TTC549 (cell line): Measurements from ENCODE around the gene PPP6R3.

Experiments used
- FAIRE-seq: peaks from 2 replicates; lab custom pipeline; 2012; peaks lifted over from hg19 to GRCh38; lab: Jason Lieb, UNC

PPP6R3 gene

GRCh38 chr11:68560216-68560615 lies 99.7 kb downstream of the PPP6R3 start:
- FAIRE-seq, result no peak

GRCh38 chr11:68563454-68563853 lies 102.9 kb downstream of the PPP6R3 start:
- FAIRE-seq, result no peak

- no peak for FAIRE-seq
Observed at GRCh38 chr11:68564261-68564660, 103.7 kb downstream of the PPP6R3 start.

GRCh38 chr11:68565768-68566167 lies 105.2 kb downstream of the PPP6R3 start:
- FAIRE-seq, result no peak

- FAIRE-seq, result no peak
Observed at GRCh38 chr11:68567553-68567952, 107.0 kb downstream of the PPP6R3 start.

GRCh38 chr11:68569357-68569756 lies 108.8 kb downstream of the PPP6R3 start:
- FAIRE-seq, result no peak

- no peak for FAIRE-seq
Observed at GRCh38 chr11:68570691-68571090, 110.1 kb downstream of the PPP6R3 start.

GRCh38 chr11:68574308-68574707 lies 113.8 kb downstream of the PPP6R3 start:
- no peak for FAIRE-seq

- FAIRE-seq, result no peak
Observed at GRCh38 chr11:68575025-68575665, 114.6 kb downstream of the PPP6R3 start.

GRCh38 chr11:68579455-68579854 lies 118.9 kb downstream of the PPP6R3 start:
- no peak for FAIRE-seq

GRCh38 chr11:68581439-68581838 lies 120.9 kb downstream of the PPP6R3 start:
- no peak for FAIRE-seq

- no peak for FAIRE-seq
Observed at GRCh38 chr11:68581901-68582300, 121.3 kb downstream of the PPP6R3 start.

- no peak for FAIRE-seq
Observed at GRCh38 chr11:68582416-68583040, 122.0 kb downstream of the PPP6R3 start.

- no peak for FAIRE-seq
Observed at GRCh38 chr11:68583041-68583446, 122.5 kb downstream of the PPP6R3 start.

GRCh38 chr11:68584097-68584496 lies 123.5 kb downstream of the PPP6R3 start:
- no peak for FAIRE-seq

- no peak for FAIRE-seq
Observed at GRCh38 chr11:68584991-68585524, 124.5 kb downstream of the PPP6R3 start.

GRCh38 chr11:68589547-68590216 lies 129.1 kb downstream of the PPP6R3 start:
- FAIRE-seq, result no peak

- FAIRE-seq, result no peak
Observed at GRCh38 chr11:68591719-68592118, 131.2 kb downstream of the PPP6R3 start.

GRCh38 chr11:68593441-68593840 lies 132.9 kb downstream of the PPP6R3 start:
- no peak for FAIRE-seq

GRCh38 chr11:68594123-68594522 lies 133.6 kb downstream of the PPP6R3 start:
- FAIRE-seq, result no peak

GRCh38 chr11:68596231-68596630 lies 135.7 kb downstream of the PPP6R3 start:
- FAIRE-seq, result no peak

- no peak for FAIRE-seq
Observed at GRCh38 chr11:68598816-68599653, 138.5 kb downstream of the PPP6R3 start.
